Measurements from ENCODE around the gene CORIN.
A peak's percentile ranks its signal among the peaks of the same experiment; 100 is the strongest.

GRCh38 chr4:47662975-47663374 lies 174.9 kb downstream of the CORIN start:
- TF ChIP-seq CTCF (optimal IDR thresholded peaks at IDR 0.05 in 1 of 3, IDR thresholded peaks at IDR 0.05 in 1 of 3, conservative IDR thresholded peaks at IDR 0.05 in 1 of 3; ENCODE audit: extremely low read depth in 1 of 3, insufficient read depth in 2 of 3, low read length in 3 of 3) (peak; percentile 35 to 39 (median 37)), EZH2 (IDR thresholded peaks at IDR 0.05; ENCODE audit: low read length) (no peak)

All from keratinocyte (primary cell).